OCI-LY1 (cell line): ENCODE results near the gene RAI1.

Source experiments
- CTCF ChIP-seq: fragments of 200-600 bp; sonication (generic), shearing (Covaris generic); IDR thresholded peaks from 2 replicates; pipeline ENCODE4 v1.5.1; 2017; ENCODE audit warnings: mild to moderate bottlenecking, antibody characterized with exemption, low read length, moderate library complexity, mixed read lengths
- EZH2 ChIP-seq: fragments of 200-600 bp; sonication (generic), shearing (Covaris generic); IDR thresholded peaks from 2 replicates; pipeline ENCODE4 v1.8.0; 2017; ENCODE audit warnings: borderline replicate concordance, mixed run types, mild to moderate bottlenecking, antibody characterized with exemption, low read length, moderate library complexity, mixed read lengths

GRCh38 chr17:17813725-17814095 is 132.5 kb downstream of the RAI1 start:
- TF ChIP-seq CTCF (no peak), EZH2 (no peak)
